Measurements from ENCODE around the gene IL17RC. TPM values are rescaled to one million over a fixed set of nuclear protein-coding genes. Genes with fewer than 3 reads are reported as not detected.

The IL17RC gene
- total RNA-seq, 1 donor from 2014 or later, result 36.6 TPM

- Mint-ChIP-seq H3K4me3 (ENCODE audit: unreplicated experiment) (no peak within 1 kb of the TSS), H3K9me3 (ENCODE audit: unreplicated experiment) (no peaks in the 10 kb centered on the region), H3K36me3 (ENCODE audit: unreplicated experiment) (no peaks in the 10 kb centered on the region), H3K4me1 (ENCODE audit: unreplicated experiment) (peaks cover 24% of the 10 kb centered on the region), H3K27me3 (ENCODE audit: unreplicated experiment) (no peaks in the 10 kb centered on the region), H3K27ac (ENCODE audit: unreplicated experiment) (peak within 1 kb of the TSS; percentile 59)
- no peak for DNase-seq (ENCODE audit: extremely low spot score, unreplicated experiment)
- TF ChIP-seq CTCF (IDR thresholded peaks at IDR 0.05), result no peak
Measured at GRCh38 chr3:9902372-9903237, 14.3 kb upstream of the IL17RC start, which contains the start of gene IL17RE. TSS of gene IL17RE (plus strand) at chr3:9902848. CDS start at chr3:9902933, 85 bp downstream.

GRCh38 chr3:9903238-9903624, 13.7 kb upstream of the IL17RC start:
- Mint-ChIP-seq H3K9me3 (ENCODE audit: unreplicated experiment) (no peaks in the 10 kb centered on the region), H3K36me3 (ENCODE audit: unreplicated experiment) (no peaks in the 10 kb centered on the region), H3K4me3 (ENCODE audit: unreplicated experiment) (no peak overlapping the region), H3K27ac (ENCODE audit: unreplicated experiment) (peak overlapping the region; percentile 59), H3K4me1 (ENCODE audit: unreplicated experiment) (peaks cover 18% of the 10 kb centered on the region), H3K27me3 (ENCODE audit: unreplicated experiment) (no peaks in the 10 kb centered on the region)
- TF ChIP-seq CTCF (IDR thresholded peaks at IDR 0.05), result no peak
- no peak for DNase-seq (ENCODE audit: extremely low spot score, unreplicated experiment)

- DNase-seq (ENCODE audit: extremely low spot score, unreplicated experiment), result no peak
- Mint-ChIP-seq H3K4me1 (ENCODE audit: unreplicated experiment) (peaks cover 18% of the 10 kb centered on the region), H3K27ac (ENCODE audit: unreplicated experiment) (no peak overlapping the region), H3K36me3 (ENCODE audit: unreplicated experiment) (no peaks in the 10 kb centered on the region), H3K4me3 (ENCODE audit: unreplicated experiment) (no peak overlapping the region), H3K27me3 (ENCODE audit: unreplicated experiment) (no peaks in the 10 kb centered on the region), H3K9me3 (ENCODE audit: unreplicated experiment) (no peaks in the 10 kb centered on the region)
- no peak for TF ChIP-seq CTCF (IDR thresholded peaks at IDR 0.05)
Measured at GRCh38 chr3:9903904-9904303, 13.0 kb upstream of the IL17RC start.

GRCh38 chr3:9906480-9906879, 10.4 kb upstream of the IL17RC start:
- H3K36me3 Mint-ChIP-seq (ENCODE audit: unreplicated experiment), result no peaks in the 10 kb centered on the region
- no peak overlapping the region for H3K27ac Mint-ChIP-seq (ENCODE audit: unreplicated experiment)
- H3K9me3 Mint-ChIP-seq (ENCODE audit: unreplicated experiment), result no peaks in the 10 kb centered on the region
- TF ChIP-seq CTCF (IDR thresholded peaks at IDR 0.05), result no peak
- no peak for DNase-seq (ENCODE audit: extremely low spot score, unreplicated experiment)
- peaks cover 22% of the 10 kb centered on the region for H3K4me1 Mint-ChIP-seq (ENCODE audit: unreplicated experiment)
- no peak overlapping the region for H3K4me3 Mint-ChIP-seq (ENCODE audit: unreplicated experiment)
- no peaks in the 10 kb centered on the region for H3K27me3 Mint-ChIP-seq (ENCODE audit: unreplicated experiment)

- TF ChIP-seq CTCF (IDR thresholded peaks at IDR 0.05), result no peak
- no peak overlapping the region for H3K4me3 Mint-ChIP-seq (ENCODE audit: unreplicated experiment)
- H3K4me1 Mint-ChIP-seq (ENCODE audit: unreplicated experiment), result peaks cover 20% of the 10 kb centered on the region
- DNase-seq (ENCODE audit: extremely low spot score, unreplicated experiment), result no peak
- H3K27ac Mint-ChIP-seq (ENCODE audit: unreplicated experiment), result no peak overlapping the region
- no peaks in the 10 kb centered on the region for H3K36me3 Mint-ChIP-seq (ENCODE audit: unreplicated experiment)
- no peaks in the 10 kb centered on the region for H3K9me3 Mint-ChIP-seq (ENCODE audit: unreplicated experiment)
- no peaks in the 10 kb centered on the region for H3K27me3 Mint-ChIP-seq (ENCODE audit: unreplicated experiment)
Measured at GRCh38 chr3:9908286-9908685, 8.6 kb upstream of the IL17RC start.

Data from osteocyte (in vitro differentiated cells).